SU-DHL-6 (cell line): ENCODE results near the gene ZPBP.

Experiments used
- H2AFZ ChIP-seq: fragments of 200-600 bp; sonication (generic); 2 replicates; pipeline ENCODE4 v1.6.1; 2014; ENCODE audit warnings: low read depth, mild to moderate bottlenecking, moderate library complexity, mixed read lengths, antibody characterized with exemption, low read length; ENCODE audit not compliant: severe bottlenecking
- H3F3A ChIP-seq: fragments of 200-600 bp; shearing (Covaris generic); 2 replicates; pipeline ENCODE4 v1.6.0; 2016; ENCODE audit warnings: antibody characterized with exemption, mild to moderate bottlenecking; ENCODE audit not compliant: insufficient read depth
- H3K27ac ChIP-seq: fragments of 200-600 bp; sonication (generic); 2 replicates; pipeline ENCODE4 v1.5.1; 2016; ENCODE audit warnings: low read depth, mild to moderate bottlenecking, low read length, moderate library complexity, mixed read lengths
- H3K27me3 ChIP-seq: fragments of 200-600 bp; sonication (generic), shearing (Covaris generic); 2 replicates; pipeline ENCODE4 v1.6.0; 2014; ENCODE audit warnings: mild to moderate bottlenecking, low read length
- H3K36me3 ChIP-seq: fragments of 200-600 bp; sonication (generic); 2 replicates; pipeline ENCODE4 v1.6.1; 2014; ENCODE audit warnings: mild to moderate bottlenecking, low read length, mixed read lengths
- H3K4me2 ChIP-seq: fragments of 300-600, 200-600 bp; shearing (Covaris generic), sonication (generic); 2 replicates; pipeline ENCODE4 v1.6.0; 2014; ENCODE audit warnings: low read length, low read depth, mild to moderate bottlenecking; ENCODE audit not compliant: poor library complexity, severe bottlenecking
- H3K4me3 ChIP-seq: fragments of 200-600 bp; sonication (generic); 2 replicates; pipeline ENCODE4 v1.5.1; 2014; ENCODE audit warnings: antibody characterized with exemption, low read length, mild to moderate bottlenecking, mixed read lengths; ENCODE audit not compliant: insufficient read depth, poor library complexity, severe bottlenecking
- H3K79me2 ChIP-seq: fragments of 200-600 bp; sonication (generic); 2 replicates; pipeline ENCODE4 v1.6.1; 2014; ENCODE audit warnings: mild to moderate bottlenecking, low read length, moderate library complexity; ENCODE audit not compliant: insufficient read depth
- H3K9ac ChIP-seq: fragments of 200-600 bp; sonication (generic); 2 replicates; pipeline ENCODE4 v1.7.0; 2014; ENCODE audit warnings: mild to moderate bottlenecking, low read length
- H3K9me2 ChIP-seq: fragments of 200-600 bp; sonication (generic); replicated peaks from 2 replicates; pipeline ENCODE4 v1.6.1; 2014; ENCODE audit warnings: low read length; ENCODE audit not compliant: insufficient read depth
- H3K9me3 ChIP-seq: fragments of 200-600 bp; sonication (generic); 2 replicates; pipeline ENCODE4 v1.6.1; 2014; ENCODE audit warnings: low read length, mixed read lengths; ENCODE audit not compliant: insufficient read depth
- H4K20me1 ChIP-seq: fragments of 200-600 bp; sonication (generic); 2 replicates; pipeline ENCODE4 v1.6.1; 2014; ENCODE audit warnings: low read depth, mild to moderate bottlenecking, antibody characterized with exemption, low read length, moderate library complexity, mixed read lengths
- EZH2phosphoT487 ChIP-seq: fragments of 200-600 bp; sonication (generic), shearing (Covaris generic); conservative IDR thresholded peaks from 2 replicates; pipeline ENCODE4 v1.6.1; 2018; ENCODE audit warnings: mild to moderate bottlenecking, antibody characterized with exemption, low read length, moderate library complexity, mixed read lengths
- TF ChIP-seq, protein P1 (sequence below): fragments of 200-600 bp; sonication (generic); IDR thresholded peaks from one replicate; pipeline ENCODE4 v1.5.1; 2017; ENCODE audit warnings: antibody characterized with exemption, mild to moderate bottlenecking, low read length, moderate library complexity; ENCODE audit not compliant: insufficient read depth, poor library complexity, severe bottlenecking

The ZPBP gene

DNA sequence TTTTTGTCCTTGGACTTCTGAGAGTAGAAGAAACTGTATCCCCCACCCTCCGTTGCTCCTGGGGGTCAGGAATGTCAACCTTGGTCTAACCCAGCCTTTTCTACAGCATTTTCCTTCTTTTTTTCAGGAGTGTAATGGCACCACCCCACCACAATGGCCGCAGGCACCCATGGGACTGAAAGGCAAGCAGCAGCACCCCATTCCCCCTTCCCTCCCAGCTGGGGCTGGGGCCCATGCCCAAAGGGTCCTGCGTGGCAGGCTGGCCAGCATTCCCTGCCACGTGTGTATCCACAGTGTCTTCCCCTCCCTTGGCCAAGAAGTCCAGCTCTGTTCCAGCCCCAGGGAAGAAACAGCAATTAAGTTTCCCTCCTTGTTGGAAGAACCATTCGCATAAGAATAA is 106.9 kb downstream of the ZPBP start:
- Histone ChIP-seq H3K4me3 (no peak overlapping the region), H3K9me2 (no peaks in the 10 kb centered on the region), H3K9ac (no peak overlapping the region), H3K4me2 (no peak overlapping the region), H3K79me2 (no peaks in the 10 kb centered on the region), H2AFZ (no peak overlapping the region), H3F3A (peaks cover 5% of the 10 kb centered on the region; the same call in 1 of the 2 replicates), H3K27ac (no peak overlapping the region), H3K27me3 (0 out of 2 replicates have a peak, but pooled peaks cover 4% of the 10 kb centered on the region), H4K20me1 (no peaks in the 10 kb centered on the region), H3K9me3 (0 out of 2 replicates have a peak, but pooled peaks cover 12% of the 10 kb centered on the region), H3K36me3 (no peaks in the 10 kb centered on the region)
- no peak for TF ChIP-seq EZH2phosphoT487
- TF ChIP-seq, protein P1, sequence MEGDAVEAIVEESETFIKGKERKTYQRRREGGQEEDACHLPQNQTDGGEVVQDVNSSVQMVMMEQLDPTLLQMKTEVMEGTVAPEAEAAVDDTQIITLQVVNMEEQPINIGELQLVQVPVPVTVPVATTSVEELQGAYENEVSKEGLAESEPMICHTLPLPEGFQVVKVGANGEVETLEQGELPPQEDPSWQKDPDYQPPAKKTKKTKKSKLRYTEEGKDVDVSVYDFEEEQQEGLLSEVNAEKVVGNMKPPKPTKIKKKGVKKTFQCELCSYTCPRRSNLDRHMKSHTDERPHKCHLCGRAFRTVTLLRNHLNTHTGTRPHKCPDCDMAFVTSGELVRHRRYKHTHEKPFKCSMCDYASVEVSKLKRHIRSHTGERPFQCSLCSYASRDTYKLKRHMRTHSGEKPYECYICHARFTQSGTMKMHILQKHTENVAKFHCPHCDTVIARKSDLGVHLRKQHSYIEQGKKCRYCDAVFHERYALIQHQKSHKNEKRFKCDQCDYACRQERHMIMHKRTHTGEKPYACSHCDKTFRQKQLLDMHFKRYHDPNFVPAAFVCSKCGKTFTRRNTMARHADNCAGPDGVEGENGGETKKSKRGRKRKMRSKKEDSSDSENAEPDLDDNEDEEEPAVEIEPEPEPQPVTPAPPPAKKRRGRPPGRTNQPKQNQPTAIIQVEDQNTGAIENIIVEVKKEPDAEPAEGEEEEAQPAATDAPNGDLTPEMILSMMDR = no peak

DNA sequence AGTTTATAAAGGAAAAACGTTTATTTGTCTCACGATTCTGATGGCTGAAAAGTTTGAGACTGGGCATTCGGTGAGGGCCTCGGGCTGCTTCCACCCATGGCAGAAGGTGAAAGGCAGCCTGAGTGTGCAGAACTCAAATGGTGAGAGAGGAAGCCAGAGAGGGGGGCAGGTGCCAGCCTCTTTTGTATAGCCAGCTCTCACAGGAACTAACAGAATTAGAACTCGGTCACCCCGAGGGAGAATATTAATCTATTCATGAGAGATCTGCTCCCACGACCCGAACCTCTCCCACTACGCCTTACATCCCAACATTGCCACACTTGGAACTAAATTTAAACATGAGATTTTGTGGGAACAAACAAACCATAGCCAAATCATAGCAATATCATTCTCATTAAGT is 112.6 kb downstream of the ZPBP start:
- no peak overlapping the region for H3K4me3 ChIP-seq
- no peaks in the 10 kb centered on the region for H3K27me3 ChIP-seq
- H3K4me2 ChIP-seq = no peak overlapping the region
- H3F3A ChIP-seq = peaks cover 11% of the 10 kb centered on the region; the same call in 1 of the 2 replicates
- TF ChIP-seq, protein P1 = no peak
- TF ChIP-seq EZH2phosphoT487 = no peak
- H3K9me3 ChIP-seq = no peaks in the 10 kb centered on the region
- peaks cover 4% of the 10 kb centered on the region; the same call in 1 of the 2 replicates for H4K20me1 ChIP-seq
- H3K27ac ChIP-seq = no peak overlapping the region
- no peaks in the 10 kb centered on the region for H3K9me2 ChIP-seq
- no peaks in the 10 kb centered on the region for H3K36me3 ChIP-seq
- H3K9ac ChIP-seq = no peak overlapping the region
- no peaks in the 10 kb centered on the region for H3K79me2 ChIP-seq
- no peak overlapping the region for H2AFZ ChIP-seq

DNA sequence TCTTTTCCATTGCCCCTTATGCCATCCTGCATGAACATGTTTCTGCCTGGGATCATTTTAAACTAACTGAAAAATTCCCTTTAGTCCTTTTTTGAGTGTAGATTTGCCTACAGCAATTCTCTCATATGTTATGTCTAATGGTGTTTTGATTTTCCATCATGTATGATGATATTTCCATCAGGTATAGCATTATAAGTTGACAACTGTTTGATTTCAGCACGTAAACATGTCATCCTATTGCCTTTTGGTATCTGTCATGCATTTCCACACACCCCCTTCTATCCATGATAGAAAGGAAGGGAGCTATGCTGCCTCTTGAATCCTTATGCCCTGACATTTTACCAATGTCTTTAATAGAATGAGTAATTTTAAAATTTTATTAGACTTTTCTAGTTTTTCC is 116.8 kb downstream of the ZPBP start:
- Histone ChIP-seq H2AFZ (no peak overlapping the region), H3F3A (peaks cover 5% of the 10 kb centered on the region; the same call in 1 of the 2 replicates), H3K4me2 (no peak overlapping the region), H3K79me2 (no peaks in the 10 kb centered on the region), H3K36me3 (no peaks in the 10 kb centered on the region), H3K9me3 (no peaks in the 10 kb centered on the region), H4K20me1 (peaks cover 4% of the 10 kb centered on the region; the same call in 1 of the 2 replicates), H3K4me3 (no peak overlapping the region), H3K27me3 (no peaks in the 10 kb centered on the region), H3K9me2 (no peaks in the 10 kb centered on the region), H3K27ac (no peak overlapping the region), H3K9ac (no peak overlapping the region)
- TF ChIP-seq, protein P1 = no peak
- TF ChIP-seq EZH2phosphoT487 = no peak
